NB4 (cell line): ENCODE measurements around the gene KDM4C.

Source experiments
- MYC ChIP-seq: IDR thresholded peaks from 2 replicates; pipeline ENCODE4 v1.6.1; 2011; ENCODE audit warnings: low read depth, low read length
- TF ChIP-seq, protein P1 (sequence below): IDR thresholded peaks from one replicate; pipeline ENCODE4 v1.5.1; 2012; ENCODE audit warnings: low read depth, low read length

DNA sequence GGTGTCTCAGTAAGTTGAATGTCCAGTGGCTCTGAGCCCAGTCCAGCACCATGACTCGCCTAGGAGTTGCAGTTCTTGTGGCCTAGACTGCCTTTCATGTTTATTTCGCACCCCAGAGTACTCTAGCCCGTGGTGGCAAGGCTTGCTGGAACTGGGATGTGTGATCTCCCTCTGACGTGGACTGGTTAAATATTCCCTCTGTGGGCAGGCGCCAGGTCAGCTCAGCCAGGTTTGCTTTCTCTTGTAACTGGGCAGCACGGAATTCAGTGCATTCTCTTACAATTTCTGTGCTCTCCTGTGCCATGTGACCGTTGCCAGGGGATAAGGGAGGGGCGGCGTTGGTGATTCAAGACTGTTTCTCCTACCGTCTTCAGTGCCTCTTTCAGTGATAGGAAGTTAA lies 270.8 kb downstream of the KDM4C start:
- TF ChIP-seq, protein P1, sequence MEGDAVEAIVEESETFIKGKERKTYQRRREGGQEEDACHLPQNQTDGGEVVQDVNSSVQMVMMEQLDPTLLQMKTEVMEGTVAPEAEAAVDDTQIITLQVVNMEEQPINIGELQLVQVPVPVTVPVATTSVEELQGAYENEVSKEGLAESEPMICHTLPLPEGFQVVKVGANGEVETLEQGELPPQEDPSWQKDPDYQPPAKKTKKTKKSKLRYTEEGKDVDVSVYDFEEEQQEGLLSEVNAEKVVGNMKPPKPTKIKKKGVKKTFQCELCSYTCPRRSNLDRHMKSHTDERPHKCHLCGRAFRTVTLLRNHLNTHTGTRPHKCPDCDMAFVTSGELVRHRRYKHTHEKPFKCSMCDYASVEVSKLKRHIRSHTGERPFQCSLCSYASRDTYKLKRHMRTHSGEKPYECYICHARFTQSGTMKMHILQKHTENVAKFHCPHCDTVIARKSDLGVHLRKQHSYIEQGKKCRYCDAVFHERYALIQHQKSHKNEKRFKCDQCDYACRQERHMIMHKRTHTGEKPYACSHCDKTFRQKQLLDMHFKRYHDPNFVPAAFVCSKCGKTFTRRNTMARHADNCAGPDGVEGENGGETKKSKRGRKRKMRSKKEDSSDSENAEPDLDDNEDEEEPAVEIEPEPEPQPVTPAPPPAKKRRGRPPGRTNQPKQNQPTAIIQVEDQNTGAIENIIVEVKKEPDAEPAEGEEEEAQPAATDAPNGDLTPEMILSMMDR: no peak
- no peak for TF ChIP-seq MYC
